ENCODE data around the gene HOXB1.

DNA sequence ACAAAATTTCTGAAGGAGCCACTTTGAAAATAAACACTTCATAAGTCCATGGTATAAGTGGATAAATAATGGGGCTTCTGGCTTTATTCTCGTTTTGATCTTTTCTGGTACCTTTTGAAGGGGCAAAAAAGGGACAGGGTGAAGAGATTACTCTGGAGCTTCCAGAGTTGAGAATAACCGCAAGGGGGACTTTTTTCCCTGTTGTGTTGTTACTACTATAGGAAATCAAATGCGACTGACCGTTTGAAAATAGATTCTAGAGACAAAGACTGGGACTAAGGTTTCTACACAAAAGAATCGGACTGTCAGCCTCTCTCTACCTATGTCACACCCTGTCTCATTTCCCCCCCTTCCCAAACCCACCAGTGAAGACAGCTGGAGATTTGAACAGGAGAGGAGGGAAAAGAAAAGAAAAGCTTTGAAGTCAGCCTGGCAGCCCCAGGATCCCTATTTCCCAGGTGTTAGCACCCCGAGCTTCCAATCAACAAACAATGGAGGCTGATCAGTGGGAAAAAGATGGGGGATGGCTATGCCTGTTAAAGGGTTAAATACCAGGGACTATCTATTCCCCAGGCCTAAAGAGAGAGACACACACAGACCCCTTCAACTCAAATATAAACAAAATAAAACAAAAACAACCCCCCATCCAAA, 39.0 kb upstream of the HOXB1 start:
- TF ChIP-seq, protein P1, sequence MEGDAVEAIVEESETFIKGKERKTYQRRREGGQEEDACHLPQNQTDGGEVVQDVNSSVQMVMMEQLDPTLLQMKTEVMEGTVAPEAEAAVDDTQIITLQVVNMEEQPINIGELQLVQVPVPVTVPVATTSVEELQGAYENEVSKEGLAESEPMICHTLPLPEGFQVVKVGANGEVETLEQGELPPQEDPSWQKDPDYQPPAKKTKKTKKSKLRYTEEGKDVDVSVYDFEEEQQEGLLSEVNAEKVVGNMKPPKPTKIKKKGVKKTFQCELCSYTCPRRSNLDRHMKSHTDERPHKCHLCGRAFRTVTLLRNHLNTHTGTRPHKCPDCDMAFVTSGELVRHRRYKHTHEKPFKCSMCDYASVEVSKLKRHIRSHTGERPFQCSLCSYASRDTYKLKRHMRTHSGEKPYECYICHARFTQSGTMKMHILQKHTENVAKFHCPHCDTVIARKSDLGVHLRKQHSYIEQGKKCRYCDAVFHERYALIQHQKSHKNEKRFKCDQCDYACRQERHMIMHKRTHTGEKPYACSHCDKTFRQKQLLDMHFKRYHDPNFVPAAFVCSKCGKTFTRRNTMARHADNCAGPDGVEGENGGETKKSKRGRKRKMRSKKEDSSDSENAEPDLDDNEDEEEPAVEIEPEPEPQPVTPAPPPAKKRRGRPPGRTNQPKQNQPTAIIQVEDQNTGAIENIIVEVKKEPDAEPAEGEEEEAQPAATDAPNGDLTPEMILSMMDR (optimal IDR thresholded peaks at IDR 0.05 in 1 of 3, IDR thresholded peaks at IDR 0.05 in 1 of 3, conservative IDR thresholded peaks at IDR 0.05 in 1 of 3; ENCODE audit: extremely low read depth in 1 of 3, insufficient read depth in 2 of 3, low read length in 3 of 3): no peak
- TF ChIP-seq EZH2 (IDR thresholded peaks at IDR 0.05; ENCODE audit: low read length): no peak

Measured in keratinocyte (primary cell).